OCI-LY1 (cell line): Measurements from ENCODE around the gene ACKR2.

Experiments
- CTCF ChIP-seq: fragments of 200-600 bp; sonication (generic), shearing (Covaris generic); IDR thresholded peaks from 2 replicates; pipeline ENCODE4 v1.5.1; 2017; ENCODE audit warnings: mild to moderate bottlenecking, antibody characterized with exemption, low read length, moderate library complexity, mixed read lengths
- EZH2 ChIP-seq: fragments of 200-600 bp; sonication (generic), shearing (Covaris generic); IDR thresholded peaks from 2 replicates; pipeline ENCODE4 v1.8.0; 2017; ENCODE audit warnings: borderline replicate concordance, mixed run types, mild to moderate bottlenecking, antibody characterized with exemption, low read length, moderate library complexity, mixed read lengths

DNA sequence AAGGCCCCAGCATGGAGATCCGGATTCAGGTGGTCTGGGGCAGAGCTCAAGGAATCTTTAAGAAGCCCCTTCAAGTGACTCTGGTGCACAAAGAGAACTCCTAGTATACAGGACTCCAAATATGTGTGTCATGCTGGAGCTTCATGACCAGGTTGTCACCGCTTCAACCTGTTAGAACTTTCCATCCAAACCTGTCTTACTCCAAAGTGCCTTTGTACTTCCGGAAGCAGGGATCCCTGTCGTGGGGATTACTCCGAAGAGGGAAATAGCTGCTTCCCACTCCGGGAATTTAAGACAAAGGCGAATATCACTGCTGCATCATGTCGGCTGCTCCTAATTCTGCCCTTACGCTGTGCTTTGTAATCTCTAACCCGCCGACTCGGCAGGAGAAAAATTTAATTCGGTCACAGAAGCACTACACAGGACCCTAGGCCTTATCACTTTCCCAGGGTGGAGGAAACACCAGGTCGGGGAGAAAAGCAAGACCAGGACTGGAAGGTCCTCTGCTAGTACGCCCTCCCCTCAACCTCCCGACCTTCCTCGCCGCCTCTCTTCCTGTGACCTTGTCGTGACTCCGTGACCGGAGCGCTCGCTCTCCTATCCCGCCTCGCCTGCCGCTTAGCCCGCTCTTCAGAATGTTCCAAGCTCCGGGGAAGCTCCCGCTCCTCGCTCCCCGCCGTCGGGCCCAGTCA, 5.7 kb upstream of the ACKR2 start:
- no peak for TF ChIP-seq CTCF
- TF ChIP-seq EZH2, result no peak
